SK-N-MC (cell line): ENCODE results near the gene RAD21L1.

Source experiments
- DNase-seq: peaks from one replicate; pipeline ENCODE4 v3.0.0-alpha.2; 2011; ENCODE audit warnings: low read depth, low spot score
- H3K27ac ChIP-seq: fragments of 200-600 bp; sonication (generic); 2 replicates; pipeline ENCODE4 v1.5.1; 2016; ENCODE audit warnings: mixed run types
- H3K36me3 ChIP-seq: fragments of 200-600 bp; sonication (generic); 2 replicates; pipeline ENCODE4 v1.6.1; 2017; ENCODE audit warnings: antibody characterized with exemption, low read length, mixed read lengths; ENCODE audit not compliant: insufficient read depth
- H3K4me3 ChIP-seq: fragments of 200-600 bp; sonication (generic); 2 replicates; pipeline ENCODE4 v1.5.1; 2016
- H3K9ac ChIP-seq: fragments of 200-600 bp; sonication (generic); 2 replicates; pipeline ENCODE4 v1.8.0; 2017; ENCODE audit warnings: mixed run types, mixed read lengths; ENCODE audit not compliant: insufficient read length
- H3K9me3 ChIP-seq: fragments of 200-600 bp; sonication (generic); 2 replicates; pipeline ENCODE4 v1.6.1; 2017; ENCODE audit warnings: low read depth, mild to moderate bottlenecking, antibody characterized with exemption, low read length, moderate library complexity, mixed read lengths
- EZH2 ChIP-seq: fragments of 200-600 bp; sonication (generic); IDR thresholded peaks from one replicate; pipeline ENCODE4 v1.6.1; 2017; ENCODE audit warnings: antibody characterized with exemption
- FOXP2 ChIP-seq: optimal IDR thresholded peaks from 2 replicates; pipeline ENCODE3; 2011; ENCODE audit warnings: mild to moderate bottlenecking, moderate library complexity; ENCODE audit not compliant: insufficient read depth; ENCODE audit errors: extremely low read length, control extremely low read depth
- POLR2AphosphoS5 ChIP-seq: IDR thresholded peaks from 2 replicates; pipeline ENCODE4 v1.6.1; 2012; ENCODE audit warnings: mild to moderate bottlenecking, low read depth, low read length, borderline replicate concordance

RAD21L1 gene

DNA sequence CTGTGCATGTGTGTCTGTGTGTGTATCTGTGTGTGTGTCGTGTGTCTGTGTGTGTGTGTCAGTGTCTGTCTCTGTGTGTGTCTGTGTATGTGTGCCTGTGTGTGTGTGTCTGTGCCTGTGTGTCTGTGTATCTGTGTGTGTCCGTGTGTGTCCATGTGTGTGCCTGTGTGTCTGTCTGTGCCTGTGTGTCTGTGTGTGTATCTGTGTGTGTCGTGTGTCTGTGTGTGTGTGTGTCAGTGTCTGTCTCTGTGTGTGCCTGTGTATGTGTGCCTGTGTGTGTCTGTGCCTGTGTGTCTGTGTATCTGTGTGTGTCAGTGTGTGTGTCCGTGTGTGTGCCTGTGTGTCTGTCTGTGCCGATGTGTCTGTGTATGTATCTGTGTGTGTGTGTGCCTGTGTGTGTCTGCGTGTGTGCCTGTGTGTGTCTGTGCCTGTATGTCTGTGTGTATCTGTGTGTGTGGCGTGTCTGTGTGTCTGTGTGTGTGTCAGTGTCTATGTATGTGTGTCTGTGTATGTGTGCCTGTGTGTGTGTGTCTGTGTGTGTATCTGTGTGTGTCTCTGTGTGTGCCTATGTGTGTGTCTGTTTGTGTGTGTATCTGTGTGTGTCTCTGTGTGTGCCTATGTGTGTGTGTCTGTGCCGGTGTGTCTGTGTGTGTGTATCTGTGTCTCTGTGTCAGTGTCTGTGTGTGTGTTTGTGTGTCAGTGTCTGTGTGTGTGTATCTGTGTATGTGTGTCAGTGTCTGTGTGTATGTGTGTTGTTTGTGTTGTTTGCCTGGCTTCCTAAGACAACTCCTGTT lies 51.9 kb downstream of the RAD21L1 start:
- no peak for TF ChIP-seq EZH2
- TF ChIP-seq FOXP2, result no peak
- TF ChIP-seq POLR2AphosphoS5, result no peak
- no peaks in the 10 kb centered on the region for H3K9me3 ChIP-seq

DNA sequence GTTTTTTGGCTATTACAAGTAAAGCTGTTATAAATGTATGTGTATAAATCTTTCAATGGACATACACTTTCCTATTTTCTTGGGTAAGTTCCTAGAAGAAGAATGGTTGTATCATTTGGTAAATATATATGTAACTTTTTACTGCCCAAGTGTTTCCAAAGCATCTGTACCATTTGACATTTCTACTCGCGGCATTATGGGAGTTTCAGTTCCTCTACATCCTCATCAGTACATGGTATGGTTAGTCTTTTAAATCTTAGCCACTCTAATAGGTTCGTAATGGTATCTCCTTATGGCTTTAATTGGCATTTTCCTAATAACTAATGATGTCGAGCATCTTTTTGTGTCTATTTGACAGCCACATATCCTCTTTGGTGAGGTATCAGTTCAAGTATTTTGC lies 53.1 kb downstream of the RAD21L1 start:
- Histone ChIP-seq H3K27ac (no peak overlapping the region), H3K9ac (no peak overlapping the region), H3K36me3 (no peaks in the 10 kb centered on the region), H3K4me3 (no peak overlapping the region), H3K9me3 (no peaks in the 10 kb centered on the region)
- TF ChIP-seq FOXP2, result no peak
- TF ChIP-seq POLR2AphosphoS5, result no peak
- no peak for TF ChIP-seq EZH2
- DNase-seq, result no peak

More for the DNA sequence above, 51.9 kb downstream of the RAD21L1 start:
- Histone ChIP-seq H3K9ac (no peak overlapping the region), H3K36me3 (no peaks in the 10 kb centered on the region), H3K4me3 (no peak overlapping the region), H3K27ac (no peak overlapping the region)
- no peak for DNase-seq

DNA sequence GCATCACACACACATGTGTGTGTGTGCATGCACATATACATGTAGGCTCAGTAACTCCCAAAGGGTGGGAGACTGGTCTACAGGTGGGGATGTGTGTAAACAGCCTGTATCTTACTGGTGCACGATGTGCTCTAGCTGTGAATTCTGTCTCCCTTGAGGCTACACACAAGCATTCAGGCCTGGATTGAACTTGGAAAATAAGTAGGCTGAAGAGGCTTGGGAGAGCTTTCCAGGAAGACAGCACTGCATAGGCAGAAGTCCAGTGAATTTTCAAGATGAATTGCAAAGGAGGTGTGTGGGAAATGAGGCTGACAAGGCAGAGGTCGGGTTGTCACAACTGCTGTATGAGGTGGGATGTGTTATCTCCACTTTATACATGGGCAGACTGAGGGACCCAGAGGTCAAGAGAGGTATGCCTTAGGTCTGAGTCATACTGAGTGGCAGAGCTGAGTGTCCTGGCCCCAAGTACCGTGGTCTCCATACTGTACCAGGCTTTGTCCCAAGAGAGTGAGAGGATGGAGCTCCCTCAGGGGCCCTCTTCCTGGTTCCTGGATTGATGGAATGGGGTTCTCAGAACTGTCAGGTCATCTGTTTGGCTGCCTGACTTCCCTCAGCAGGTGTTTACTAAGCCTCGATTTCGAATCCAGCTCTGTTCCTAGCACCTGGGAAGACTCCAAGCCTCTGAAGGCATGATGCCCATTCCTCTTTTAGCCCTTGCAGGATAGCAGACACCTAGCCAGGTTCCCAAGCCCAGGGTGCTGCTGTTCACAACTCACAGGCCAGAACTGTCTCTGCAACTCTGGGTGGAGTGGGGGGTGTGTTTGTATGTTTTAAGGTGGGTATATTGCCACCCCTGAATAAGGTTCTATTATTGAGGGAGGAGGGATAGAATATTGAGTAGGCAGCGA lies 54.6 kb downstream of the RAD21L1 start:
- no peak overlapping the region for H3K27ac ChIP-seq
- no peak for DNase-seq
- H3K9ac ChIP-seq, result no peak overlapping the region
- no peaks in the 10 kb centered on the region for H3K9me3 ChIP-seq
- H3K36me3 ChIP-seq, result no peaks in the 10 kb centered on the region
- H3K4me3 ChIP-seq, result no peak overlapping the region
- TF ChIP-seq EZH2, result no peak
- no peak for TF ChIP-seq FOXP2
- TF ChIP-seq POLR2AphosphoS5, result no peak

GRCh38 chr20:1281279-1282057 lies 55.6 kb downstream of the RAD21L1 start:
- no peak for DNase-seq
- Histone ChIP-seq H3K9me3 (no peaks in the 10 kb centered on the region), H3K36me3 (no peaks in the 10 kb centered on the region), H3K27ac (no peak overlapping the region), H3K4me3 (no peak overlapping the region), H3K9ac (no peak overlapping the region)
- TF ChIP-seq FOXP2, result no peak
- TF ChIP-seq EZH2, result no peak
- TF ChIP-seq POLR2AphosphoS5, result no peak

GRCh38 chr20:1282966-1283365 lies 57.1 kb downstream of the RAD21L1 start:
- TF ChIP-seq EZH2 (no peak), POLR2AphosphoS5 (no peak), FOXP2 (no peak)
- DNase-seq, result no peak
- no peak overlapping the region for H3K4me3 ChIP-seq
- no peaks in the 10 kb centered on the region for H3K36me3 ChIP-seq
- H3K9ac ChIP-seq, result no peak overlapping the region
- no peak overlapping the region for H3K27ac ChIP-seq
- H3K9me3 ChIP-seq, result no peaks in the 10 kb centered on the region

DNA sequence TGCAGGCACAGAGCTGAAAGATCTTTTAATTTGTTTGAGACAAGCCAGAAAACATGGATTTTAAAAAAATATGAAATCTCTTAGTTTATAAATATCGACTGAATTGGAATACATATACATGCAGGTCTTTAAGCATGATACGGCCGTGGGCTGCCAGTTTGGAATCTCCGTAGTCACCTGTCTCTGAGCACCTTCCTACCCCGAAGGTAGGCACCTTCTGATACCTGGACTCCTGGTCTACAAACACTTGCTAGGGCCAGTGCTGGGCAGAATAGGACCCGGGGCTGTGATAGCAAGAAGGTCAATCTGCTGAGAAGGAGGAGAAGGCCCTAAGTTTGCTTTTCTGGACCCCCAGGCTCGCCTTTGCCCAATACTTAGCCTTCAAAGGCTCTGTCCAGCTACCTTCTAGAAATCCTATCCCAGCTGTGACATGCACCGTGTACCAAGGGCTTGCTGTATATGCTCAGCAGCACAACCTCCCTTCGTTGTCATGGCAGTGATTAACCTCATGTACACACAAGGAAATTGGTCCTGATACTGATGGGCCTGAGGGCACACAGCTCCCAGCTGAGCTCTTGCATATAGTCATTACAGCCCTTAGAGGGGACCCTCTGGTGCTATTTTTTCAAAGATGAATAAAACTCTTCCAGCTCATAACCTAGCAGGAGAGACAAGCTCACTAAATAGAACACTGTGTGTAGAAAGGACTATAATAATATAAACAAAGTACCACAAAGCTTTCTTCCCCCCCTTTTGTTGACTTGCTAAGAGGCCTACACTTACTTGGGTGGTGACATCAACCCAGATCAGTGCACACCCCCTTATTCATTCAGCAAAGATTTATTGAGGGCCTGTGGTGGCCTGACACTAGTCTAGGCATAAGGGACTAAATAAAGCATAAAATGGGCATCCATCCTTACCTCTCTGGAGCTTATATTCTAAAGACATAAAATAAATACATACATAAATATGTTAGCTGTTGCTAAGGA lies 58.0 kb downstream of the RAD21L1 start:
- no peaks in the 10 kb centered on the region for H3K9me3 ChIP-seq
- TF ChIP-seq POLR2AphosphoS5 (no peak), EZH2 (no peak), FOXP2 (no peak)
- DNase-seq, result no peak
- H3K4me3 ChIP-seq, result no peak overlapping the region
- H3K9ac ChIP-seq, result no peak overlapping the region
- H3K36me3 ChIP-seq, result no peaks in the 10 kb centered on the region
- H3K27ac ChIP-seq, result no peak overlapping the region

GRCh38 chr20:1286267-1287024 lies 60.6 kb downstream of the RAD21L1 start:
- Histone ChIP-seq H3K36me3 (no peaks in the 10 kb centered on the region), H3K9ac (no peak overlapping the region), H3K9me3 (no peaks in the 10 kb centered on the region), H3K4me3 (no peak overlapping the region), H3K27ac (no peak overlapping the region)
- no peak for TF ChIP-seq EZH2
- no peak for TF ChIP-seq FOXP2
- TF ChIP-seq POLR2AphosphoS5, result no peak
- DNase-seq, result no peak
